ENCODE data around the gene ABI3. TPM values are rescaled to one million over a fixed set of nuclear protein-coding genes. Genes with fewer than 3 reads are reported as not detected.

The ABI3 gene
- total RNA-seq, 2 donors from 2014 or later = 10.6 TPM

- DNase-seq (ENCODE audit: low spot score) = no peak
- intact Hi-C loops (cut with DNase I) = loop anchor here in 1 of 2 donors (5.0 kb wide), 1 partner anchor 302 kb away; the partner anchor contains the start of gene ATP5MC1
Measured at GRCh38 chr17:49194297-49194607, 16.3 kb upstream of the ABI3 start.

GRCh38 chr17:49195751-49196150, 14.8 kb upstream of the ABI3 start:
- no peak for DNase-seq (ENCODE audit: low spot score)
- intact Hi-C loops (cut with DNase I) = no loop called here

- no peak for DNase-seq (ENCODE audit: low spot score)
- intact Hi-C loops (cut with DNase I) = no loop called here
Measured at GRCh38 chr17:49196520-49196919, 14.0 kb upstream of the ABI3 start.

GRCh38 chr17:49197346-49197998, 13.0 kb upstream of the ABI3 start:
- DNase-seq (ENCODE audit: low spot score) = no peak
- intact Hi-C loops (cut with DNase I) = no loop called here

GRCh38 chr17:49198211-49198610, 12.3 kb upstream of the ABI3 start:
- DNase-seq (ENCODE audit: low spot score) = no peak
- intact Hi-C loops (cut with DNase I) = no loop called here

GRCh38 chr17:49200423-49201083, 10.0 kb upstream of the ABI3 start:
- intact Hi-C loops (cut with DNase I) = no loop called here
- DNase-seq (ENCODE audit: low spot score) = no peak

GRCh38 chr17:49201481-49201927, 9.0 kb upstream of the ABI3 start:
- no peak for DNase-seq (ENCODE audit: low spot score)
- intact Hi-C loops (cut with DNase I) = no loop called here

- intact Hi-C loops (cut with DNase I) = no loop called here
Measured at GRCh38 chr17:49203796-49204195, 6.7 kb upstream of the ABI3 start.

GRCh38 chr17:49204516-49204915, 6.0 kb upstream of the ABI3 start:
- DNase-seq (ENCODE audit: low spot score) = no peak
- intact Hi-C loops (cut with DNase I) = no loop called here

More at GRCh38 chr17:49203796-49204195, 6.7 kb upstream of the ABI3 start:
- DNase-seq (ENCODE audit: low spot score) = no peak

- intact Hi-C loops (cut with DNase I) = no loop called here
Measured at GRCh38 chr17:49209061-49209571, 1.4 kb upstream of the ABI3 start.

GRCh38 chr17:49213399-49213798, 2.9 kb downstream of the ABI3 start:
- no peak for DNase-seq (ENCODE audit: low spot score)
- intact Hi-C loops (cut with DNase I) = loop anchor here in 1 of 2 donors (10.0 kb wide), 1 partner anchor 181 kb away; no protein-coding TSS in a partner anchor

More at GRCh38 chr17:49209061-49209571, 1.4 kb upstream of the ABI3 start:
- DNase-seq (ENCODE audit: low spot score) = no peak

- DNase-seq (ENCODE audit: low spot score) = no peak
- intact Hi-C loops (cut with DNase I) = loop anchor here in 1 of 2 donors (10.0 kb wide), 1 partner anchor 181 kb away; no protein-coding TSS in a partner anchor
Measured at GRCh38 chr17:49213847-49214246, 3.3 kb downstream of the ABI3 start.

- intact Hi-C loops (cut with DNase I) = loop anchor here in 1 of 2 donors (10.0 kb wide), 1 partner anchor 180 kb away; no protein-coding TSS in a partner anchor
Measured at GRCh38 chr17:49214676-49215360, 4.3 kb downstream of the ABI3 start.

GRCh38 chr17:49216482-49216881, 6.0 kb downstream of the ABI3 start:
- intact Hi-C loops (cut with DNase I) = loop anchor here in 1 of 2 donors (10.0 kb wide), 1 partner anchor 178 kb away; no protein-coding TSS in a partner anchor

More at GRCh38 chr17:49214676-49215360, 4.3 kb downstream of the ABI3 start:
- no peak for DNase-seq (ENCODE audit: low spot score)

GRCh38 chr17:49216953-49217650, 6.6 kb downstream of the ABI3 start:
- intact Hi-C loops (cut with DNase I) = loop anchor here in 1 of 2 donors (10.0 kb wide), 1 partner anchor 178 kb away; no protein-coding TSS in a partner anchor
- DNase-seq (ENCODE audit: low spot score) = peak; percentile 86

More at GRCh38 chr17:49216482-49216881, 6.0 kb downstream of the ABI3 start:
- DNase-seq (ENCODE audit: low spot score) = no peak

GRCh38 chr17:49217651-49218413, 7.3 kb downstream of the ABI3 start:
- intact Hi-C loops (cut with DNase I) = loop anchor here in 1 of 2 donors (10.0 kb wide), 1 partner anchor 177 kb away; no protein-coding TSS in a partner anchor
- DNase-seq (ENCODE audit: low spot score) = peak; percentile 91

GRCh38 chr17:49218941-49219913, 8.7 kb downstream of the ABI3 start:
- intact Hi-C loops (cut with DNase I) = loop anchor here in 1 of 2 donors (10.0 kb wide), 1 partner anchor 176 kb away; no protein-coding TSS in a partner anchor
- peak; percentile 82 for DNase-seq (ENCODE audit: low spot score)
